AG08396 (cell line): ENCODE data around the gene FGF22.
"Not testable (repeated sequence)": the region's sequence is repeated elsewhere in the genome, so short reads cannot be mapped to it uniquely, and the experiment has no call there.

Experiments used
- DNase-seq: peaks from one replicate; pipeline ENCODE4 v3.0.0; 2012; ENCODE audit warnings: low spot score, mixed read lengths

Gene FGF22

DNA sequence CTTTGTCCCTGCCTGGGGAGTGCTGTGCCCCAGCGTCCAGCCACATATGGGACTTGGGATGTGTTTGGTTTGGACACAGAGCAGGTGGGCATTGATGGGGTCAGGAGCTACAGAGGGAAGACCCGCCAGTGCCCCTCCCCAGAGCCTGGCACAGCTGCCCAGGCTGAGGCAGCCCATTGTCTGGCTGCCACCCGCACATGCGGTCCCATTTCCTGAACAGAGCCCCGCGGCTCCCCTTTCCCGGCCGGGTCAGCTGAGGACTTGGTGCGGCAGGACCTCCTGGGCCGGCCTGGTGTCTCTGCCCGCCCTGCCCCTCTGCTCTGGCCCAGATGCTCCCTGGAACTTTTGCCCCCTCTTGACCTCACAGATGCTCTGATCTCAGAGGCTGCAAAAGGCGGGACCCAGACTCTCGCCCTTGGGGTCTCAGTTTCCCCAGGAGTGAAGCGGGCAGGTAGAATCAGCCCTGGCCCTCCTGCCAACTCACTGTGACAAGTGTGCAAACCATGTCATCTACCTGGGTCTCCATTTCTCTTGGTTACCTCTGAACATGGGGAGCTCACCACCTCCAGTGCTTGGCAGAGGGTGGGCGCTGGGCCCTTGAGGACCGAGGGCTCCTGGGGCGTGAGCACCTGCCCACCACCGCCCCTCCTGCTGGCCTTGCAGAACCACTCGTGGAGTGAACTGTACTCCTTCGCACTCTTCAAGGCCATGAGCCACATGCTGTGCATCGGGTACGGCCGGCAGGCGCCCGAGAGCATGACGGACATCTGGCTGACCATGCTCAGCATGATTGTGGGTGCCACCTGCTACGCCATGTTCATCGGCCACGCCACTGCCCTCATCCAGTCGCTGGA lies 32.2 kb upstream of the FGF22 start:
- no peak for DNase-seq

DNA sequence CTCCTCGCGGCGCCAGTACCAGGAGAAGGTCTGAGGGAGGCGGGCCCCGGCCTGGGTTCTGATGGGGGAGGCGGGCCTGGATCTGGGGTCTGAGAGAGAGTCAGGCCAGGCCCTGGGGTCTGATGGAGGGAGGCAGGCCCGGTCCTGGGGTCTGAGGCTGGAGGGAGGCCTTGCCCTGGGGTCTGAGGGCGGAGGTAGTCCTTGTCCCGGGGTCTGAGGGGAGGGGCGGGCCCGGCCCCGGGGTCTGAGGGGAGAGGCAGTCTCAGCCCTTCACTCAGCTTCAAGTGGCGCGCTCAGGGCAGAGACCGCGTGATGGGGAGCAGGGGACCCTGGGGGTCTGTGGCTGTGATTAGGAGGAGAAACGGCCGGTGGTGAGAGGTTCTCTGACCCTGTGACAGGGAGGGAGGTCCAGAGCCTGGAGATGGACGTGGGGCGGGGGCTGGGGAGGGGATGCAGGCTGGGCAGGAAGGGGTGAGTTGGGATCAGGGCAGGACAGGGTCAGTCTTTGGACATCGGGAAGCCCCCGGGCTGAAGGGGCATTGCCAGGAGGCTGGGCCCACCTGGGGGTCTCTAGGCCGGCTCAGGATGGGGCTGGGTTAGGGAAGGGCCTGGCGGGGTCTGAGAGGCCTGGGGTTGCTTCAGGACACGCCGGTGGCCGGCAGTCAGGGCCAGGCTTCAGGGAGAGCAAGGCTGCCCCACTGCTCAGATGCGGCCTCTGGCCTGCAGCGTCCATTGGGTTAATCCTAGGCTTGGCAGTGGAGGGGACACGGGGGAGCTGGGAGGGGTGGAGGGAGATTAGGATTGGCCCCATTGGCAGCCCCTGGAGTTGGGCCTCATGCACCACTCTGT lies 31.3 kb upstream of the FGF22 start:
- DNase-seq: no peak

DNA sequence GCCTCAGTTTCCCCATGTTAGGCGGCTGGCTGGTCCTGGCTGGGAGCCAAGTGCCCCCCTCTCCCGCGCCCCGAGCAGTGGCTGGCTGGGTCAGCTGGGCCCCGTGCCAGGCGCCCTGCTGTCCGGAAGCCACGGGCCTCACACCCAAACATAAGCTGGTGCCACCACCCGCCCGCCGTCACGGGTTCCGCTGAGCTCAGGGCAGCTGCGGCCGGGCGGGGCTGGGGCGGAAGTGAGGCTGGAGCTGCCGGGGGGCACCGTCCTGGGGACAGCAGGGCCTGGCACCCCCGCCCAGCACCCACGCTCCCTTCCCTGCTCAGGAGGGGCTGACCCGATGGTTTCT lies 30.7 kb upstream of the FGF22 start:
- DNase-seq: no peak

DNA sequence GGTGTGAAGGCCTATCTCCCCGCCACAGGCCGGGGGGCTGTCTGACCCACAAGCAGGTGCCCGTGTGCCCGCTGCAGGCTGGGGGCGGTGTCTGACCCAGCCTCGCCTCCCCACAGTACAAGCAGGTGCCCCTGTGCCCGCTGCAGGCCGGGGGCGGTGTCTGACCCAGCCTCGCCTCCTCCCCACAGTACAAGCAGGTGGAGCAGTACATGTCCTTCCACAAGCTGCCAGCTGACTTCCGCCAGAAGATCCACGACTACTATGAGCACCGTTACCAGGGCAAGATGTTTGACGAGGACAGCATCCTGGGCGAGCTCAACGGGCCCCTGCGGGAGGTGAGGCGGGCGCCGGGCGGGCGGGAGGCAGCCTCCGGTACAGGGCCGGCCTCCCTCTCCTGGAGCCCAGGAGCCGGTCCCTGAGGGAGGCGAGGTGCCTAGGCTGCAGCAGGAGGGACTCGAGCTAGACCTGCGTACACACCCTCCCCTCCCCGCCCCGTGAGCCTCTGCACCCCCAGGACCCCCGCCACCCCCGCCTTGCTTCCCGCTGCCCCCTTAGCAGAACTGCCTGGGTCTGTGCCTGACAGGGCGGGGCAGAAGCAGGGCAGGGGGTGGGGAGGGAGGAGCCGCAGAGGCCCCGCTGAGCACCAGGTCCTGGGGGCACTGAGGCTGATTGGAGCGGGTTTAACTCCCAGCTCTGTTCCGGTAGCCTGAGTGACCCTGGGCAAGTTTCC lies 29.4 kb upstream of the FGF22 start:
- DNase-seq: no peak

DNA sequence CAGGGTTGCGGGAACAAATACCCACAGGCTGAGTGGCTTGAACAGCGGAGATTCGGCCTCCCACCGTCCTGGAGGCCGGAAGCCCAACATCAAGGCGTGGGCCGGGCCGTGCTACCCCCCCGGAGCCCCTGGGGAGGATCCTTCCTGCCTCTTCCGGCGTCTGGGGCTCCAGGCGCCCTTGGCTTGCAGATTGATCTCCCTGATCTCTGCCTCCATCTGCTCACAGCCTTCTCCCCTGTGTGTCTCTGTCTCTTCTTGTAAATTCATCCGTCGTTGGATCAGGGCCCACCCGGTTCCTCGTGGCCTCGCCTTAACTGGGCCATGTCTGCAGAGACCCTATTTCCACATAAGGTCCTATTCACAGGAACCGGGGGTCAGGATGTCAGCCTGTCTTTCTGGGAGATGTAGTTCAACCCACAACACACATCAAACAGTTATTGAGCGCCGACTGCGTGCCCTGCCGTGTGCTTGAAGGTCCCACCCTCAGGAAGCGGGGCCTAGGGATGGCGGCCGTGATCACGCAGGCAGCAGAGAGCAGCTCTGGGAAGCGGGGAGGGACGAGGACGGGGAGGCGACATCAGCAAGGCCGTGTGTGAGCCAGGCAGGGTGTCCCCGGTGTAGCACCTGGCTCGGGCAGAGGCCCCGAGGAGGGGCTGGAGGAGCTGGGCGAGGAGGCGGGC lies 28.7 kb upstream of the FGF22 start:
- DNase-seq: peak; percentile 74

DNA sequence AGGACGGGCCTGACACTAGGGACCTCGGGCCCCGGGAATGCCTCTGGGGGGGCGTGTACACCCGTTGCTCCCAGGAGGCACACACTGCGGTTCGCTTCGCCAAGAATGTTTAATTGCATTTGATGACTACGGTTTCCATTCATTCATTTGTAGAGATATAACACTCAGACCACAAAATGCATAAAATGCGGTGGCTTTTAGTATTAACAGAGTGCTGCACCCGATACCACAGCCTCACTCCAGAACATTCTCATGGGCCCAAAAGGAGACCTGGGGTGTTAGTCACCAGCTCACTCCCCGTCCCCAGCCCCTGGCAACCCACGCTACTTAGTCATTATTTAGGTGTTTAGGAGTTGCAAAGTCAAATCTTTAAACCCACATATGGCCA lies 28.2 kb upstream of the FGF22 start:
- DNase-seq: peak; percentile 94

DNA sequence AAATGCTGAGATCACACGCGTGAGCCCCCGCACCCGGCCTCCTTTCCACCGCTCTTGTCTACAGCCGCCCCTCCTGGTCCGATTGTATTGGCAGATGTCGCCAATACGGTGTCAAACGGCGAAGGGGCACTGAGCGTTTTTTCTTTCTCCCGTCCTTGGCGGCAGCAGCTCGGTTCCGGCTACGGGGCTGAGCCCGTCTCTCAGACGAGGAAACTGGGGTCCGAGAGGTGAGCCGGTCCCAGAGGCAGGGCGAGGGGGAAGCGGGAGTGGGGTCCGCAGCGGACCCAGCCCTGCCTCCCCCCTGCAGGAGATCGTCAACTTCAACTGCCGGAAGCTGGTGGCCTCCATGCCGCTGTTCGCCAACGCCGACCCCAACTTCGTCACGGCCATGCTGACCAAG lies 26.7 kb upstream of the FGF22 start:
- DNase-seq: no peak

DNA sequence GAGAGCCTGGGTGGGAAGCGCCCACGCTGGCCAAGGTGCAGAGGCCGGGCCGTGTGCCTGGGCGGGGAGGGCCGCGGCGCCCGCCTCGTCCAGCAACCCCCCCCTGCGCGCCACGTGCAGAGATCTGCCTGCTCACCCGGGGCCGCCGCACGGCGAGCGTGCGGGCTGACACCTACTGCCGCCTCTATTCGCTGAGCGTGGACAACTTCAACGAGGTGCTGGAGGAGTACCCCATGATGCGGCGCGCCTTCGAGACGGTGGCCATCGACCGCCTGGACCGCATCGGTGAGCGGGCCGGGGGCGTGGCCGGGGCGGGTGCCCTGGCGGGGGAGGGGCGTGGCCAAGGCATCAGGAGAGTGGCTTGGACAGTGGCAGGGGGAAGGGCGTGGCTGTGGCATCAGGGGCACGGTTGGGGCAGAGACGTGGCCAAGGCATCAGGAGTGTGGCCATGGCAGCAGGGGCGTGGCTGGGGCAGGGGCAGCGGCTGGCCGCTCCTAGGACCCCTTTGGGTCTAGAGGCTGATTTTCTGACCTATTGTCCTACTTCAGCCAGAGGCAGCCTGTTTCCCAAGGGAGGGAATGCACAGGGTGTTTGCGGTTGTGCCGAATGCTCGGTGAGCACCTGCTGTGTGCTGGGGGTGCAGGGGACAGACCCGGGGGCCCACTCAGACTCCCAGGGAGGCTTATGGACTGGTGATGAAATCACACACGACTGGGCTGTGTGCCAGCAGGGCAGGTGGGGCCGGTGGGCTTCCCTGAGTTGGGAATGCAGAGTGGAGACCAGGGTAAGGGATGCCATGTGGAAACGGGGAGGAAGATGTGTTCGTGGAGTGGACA lies 25.7 kb upstream of the FGF22 start:
- DNase-seq: no peak

DNA sequence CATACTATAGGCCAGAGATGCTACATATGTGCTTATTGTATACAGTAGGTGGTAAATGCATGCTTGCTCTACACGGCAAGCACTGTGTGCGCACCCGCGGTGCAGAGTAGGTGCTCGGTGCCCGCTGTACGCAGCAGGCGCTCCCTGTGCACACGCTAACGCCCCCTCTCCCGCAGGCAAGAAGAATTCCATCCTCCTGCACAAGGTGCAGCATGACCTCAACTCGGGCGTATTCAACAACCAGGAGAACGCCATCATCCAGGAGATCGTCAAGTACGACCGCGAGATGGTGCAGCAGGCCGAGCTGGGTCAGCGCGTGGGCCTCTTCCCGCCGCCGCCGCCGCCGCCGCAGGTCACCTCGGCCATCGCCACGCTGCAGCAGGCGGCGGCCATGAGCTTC lies 24.1 kb upstream of the FGF22 start:
- no peak for DNase-seq

DNA sequence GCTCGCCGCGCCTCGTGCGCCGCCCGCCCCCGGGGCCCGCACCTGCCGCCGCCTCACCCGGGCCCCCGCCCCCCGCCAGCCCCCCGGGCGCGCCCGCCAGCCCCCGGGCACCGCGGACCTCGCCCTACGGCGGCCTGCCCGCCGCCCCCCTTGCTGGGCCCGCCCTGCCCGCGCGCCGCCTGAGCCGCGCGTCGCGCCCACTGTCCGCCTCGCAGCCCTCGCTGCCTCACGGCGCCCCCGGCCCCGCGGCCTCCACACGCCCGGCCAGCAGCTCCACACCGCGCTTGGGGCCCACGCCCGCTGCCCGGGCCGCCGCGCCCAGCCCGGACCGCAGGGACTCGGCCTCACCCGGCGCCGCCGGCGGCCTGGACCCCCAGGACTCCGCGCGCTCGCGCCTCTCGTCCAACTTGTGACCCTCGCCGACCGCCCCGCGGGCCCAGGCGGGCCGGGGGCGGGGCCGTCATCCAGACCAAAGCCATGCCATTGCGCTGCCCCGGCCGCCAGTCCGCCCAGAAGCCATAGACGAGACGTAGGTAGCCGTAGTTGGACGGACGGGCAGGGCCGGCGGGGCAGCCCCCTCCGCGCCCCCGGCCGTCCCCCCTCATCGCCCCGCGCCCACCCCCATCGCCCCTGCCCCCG lies 23.5 kb upstream of the FGF22 start:
- no peak for DNase-seq

DNA sequence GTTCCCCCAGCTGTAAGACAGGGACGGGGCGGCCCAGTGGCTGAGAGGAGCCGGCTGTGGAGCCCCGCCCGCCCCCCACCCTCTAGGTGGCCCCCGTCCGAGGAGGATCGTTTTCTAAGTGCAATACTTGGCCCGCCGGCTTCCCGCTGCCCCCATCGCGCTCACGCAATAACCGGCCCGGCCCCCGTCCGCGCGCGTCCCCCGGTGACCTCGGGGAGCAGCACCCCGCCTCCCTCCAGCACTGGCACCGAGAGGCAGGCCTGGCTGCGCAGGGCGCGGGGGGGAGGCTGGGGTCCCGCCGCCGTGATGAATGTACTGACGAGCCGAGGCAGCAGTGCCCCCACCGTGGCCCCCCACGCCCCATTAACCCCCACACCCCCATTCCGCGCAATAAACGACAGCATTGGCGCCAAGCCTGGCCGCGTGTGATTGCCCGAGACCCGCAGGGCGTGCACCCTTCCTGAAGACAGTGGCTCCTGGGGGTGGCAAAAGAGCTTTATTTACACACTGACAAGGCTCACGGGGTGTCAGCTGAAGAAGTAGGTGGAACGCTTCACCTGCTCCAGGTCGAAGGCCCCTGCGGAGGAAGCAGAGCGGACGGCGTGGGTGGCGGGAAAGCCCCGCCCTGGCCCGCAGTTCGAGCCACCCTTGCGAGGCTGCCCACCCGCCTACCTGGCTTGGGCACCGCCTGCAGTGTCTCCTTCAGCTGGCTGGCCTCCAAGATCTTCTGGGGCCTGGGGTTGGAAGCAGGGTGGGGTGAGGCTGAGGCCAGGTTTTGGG lies 22.7 kb upstream of the FGF22 start:
- DNase-seq: no peak

DNA sequence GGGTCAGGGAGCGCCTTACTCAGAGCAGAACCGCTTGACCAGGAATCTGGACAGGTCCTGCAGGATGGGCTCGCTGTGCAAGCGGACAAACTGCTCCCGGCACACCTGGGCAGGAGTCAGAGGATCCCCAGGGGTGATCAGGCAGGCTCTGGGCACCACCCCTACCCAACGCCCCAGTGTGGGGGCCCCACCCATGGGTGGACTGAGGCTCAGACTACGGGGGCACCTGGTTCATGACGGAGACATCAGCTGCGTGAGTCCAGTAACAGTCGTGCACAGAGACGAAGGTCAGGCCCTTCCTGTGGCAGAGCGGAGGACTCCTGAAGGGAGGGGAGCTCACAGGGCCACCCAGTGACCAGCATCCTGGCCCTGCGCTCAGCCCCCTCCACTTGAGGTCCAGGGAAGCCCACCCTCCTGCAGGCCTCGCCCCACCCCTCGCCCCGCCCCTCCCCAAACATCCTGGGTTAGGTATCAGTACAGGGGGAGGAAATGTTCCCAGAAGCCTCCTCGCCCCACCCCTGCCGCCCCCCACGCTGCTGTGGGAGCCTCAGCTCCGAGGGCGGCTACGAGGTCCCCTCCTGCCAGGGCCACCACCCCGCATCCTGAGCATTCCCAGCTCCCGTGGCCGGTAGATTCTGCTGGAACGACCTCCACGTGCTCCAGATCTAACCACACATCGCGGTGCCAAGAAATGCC lies 22.0 kb upstream of the FGF22 start:
- DNase-seq: no peak

DNA sequence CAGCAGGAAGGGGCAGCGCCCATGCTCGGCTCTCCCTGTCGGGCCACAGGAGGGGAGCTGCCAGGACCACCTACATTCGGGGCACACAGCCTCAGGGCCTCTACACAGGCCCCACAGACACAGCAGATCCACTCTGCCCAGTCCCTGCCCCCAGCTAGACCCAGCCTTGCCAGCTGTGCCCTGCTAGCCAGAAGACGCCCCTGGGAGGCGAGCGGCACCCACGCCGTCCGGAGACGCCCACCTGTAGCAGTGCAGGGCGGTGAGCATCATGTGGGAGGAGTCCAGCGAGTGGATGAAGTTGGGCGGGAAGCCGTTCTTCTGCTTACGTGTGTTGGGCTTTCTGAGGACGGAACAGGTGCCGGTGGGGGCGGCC lies 21.4 kb upstream of the FGF22 start:
- DNase-seq: no peak

DNA sequence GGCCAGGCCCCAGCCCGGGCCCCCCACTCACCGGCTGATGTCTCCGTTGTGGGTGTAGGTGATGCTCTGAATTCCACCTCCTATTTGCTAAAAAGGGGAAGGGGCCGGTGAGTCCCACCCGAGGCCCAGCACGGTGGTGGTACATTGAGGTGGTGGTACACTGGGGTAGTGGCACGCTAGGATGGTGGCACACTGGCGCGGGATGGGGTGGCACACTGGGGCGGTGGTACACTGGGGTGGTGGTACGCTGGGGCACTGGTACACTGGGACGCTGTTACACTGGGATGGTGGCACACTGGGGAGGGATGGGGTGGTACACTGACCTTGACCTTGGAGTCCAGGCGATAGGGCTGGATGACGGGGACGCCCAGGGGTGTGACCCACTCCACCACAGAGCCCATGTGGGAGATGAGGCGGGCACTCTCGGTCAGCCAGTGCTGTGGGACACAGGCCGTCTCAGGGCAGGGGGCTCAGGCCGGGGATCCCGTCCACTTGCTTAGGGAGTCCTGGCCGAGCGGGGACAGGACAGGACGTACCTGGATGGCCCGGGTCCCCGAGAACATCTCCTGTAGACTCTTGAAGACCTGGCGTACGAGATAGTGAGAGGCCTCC lies 20.9 kb upstream of the FGF22 start:
- no peak for DNase-seq

DNA sequence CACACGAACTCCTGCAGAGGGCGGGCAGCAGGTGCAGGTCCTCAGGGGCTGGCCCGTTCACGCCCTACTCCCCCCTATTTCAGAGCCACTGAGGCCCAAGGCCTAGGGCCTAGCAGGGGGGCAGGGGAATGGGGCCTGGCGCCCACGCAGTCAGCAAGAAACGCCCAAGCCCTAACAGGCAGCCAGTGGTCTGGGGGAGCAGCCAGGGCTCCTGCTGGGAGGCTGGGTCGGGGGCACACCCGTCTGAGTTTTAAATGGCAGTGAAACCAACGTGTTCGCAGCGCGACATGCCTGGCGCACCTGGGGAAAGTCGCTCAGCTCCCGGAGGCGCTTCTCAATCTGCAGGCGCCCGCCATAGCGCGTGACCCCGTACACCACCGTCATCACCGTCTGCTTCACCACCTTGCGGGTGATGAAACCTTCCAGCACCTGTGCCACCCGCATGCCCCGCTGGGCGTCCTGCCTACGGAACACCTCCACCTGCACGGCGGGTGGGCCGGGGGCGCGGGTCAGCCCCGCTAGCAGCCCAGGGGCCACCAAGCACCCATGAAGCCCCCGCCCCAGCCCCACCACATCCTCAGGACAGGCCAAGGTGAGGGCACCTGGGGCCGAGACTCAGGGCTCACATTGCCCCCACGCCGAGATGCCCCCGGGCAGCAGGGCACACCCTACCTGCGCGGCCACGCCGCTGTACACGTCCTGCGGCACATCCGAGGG lies 20.2 kb upstream of the FGF22 start:
- DNase-seq: no peak

DNA sequence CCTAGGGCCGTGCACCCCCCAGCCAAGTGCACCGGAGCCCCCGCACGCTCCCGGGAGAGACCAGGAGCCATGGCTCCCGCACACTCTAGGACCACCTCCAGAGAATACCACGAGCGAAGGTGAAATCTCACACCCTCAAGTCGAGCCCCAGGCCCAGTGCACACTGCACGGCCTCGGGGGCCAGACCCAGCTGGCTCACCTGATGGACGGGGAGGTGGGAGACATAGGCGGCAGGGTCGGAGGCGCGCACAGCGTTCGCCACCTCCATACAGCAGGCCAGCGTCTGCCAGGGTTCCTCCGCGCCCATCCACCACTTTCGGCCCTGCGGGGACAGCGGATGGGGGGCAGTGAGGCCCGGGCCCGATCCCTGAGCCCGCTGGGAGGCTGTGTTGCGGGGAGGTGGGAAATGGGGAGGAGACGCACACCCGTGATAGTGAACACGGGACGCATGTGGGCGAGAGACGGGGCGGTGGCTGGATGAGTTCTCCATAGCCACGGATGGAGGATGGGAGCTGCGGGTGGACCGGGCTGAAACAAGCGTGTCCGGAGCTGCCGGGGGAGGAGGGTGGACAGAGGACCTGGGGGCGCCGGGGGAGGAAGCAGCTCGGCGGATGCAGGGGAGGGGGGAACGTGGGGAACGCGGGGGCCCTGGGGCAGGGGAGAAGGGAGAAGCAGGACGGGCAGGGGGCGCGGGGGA lies 19.4 kb upstream of the FGF22 start:
- DNase-seq: no peak

DNA sequence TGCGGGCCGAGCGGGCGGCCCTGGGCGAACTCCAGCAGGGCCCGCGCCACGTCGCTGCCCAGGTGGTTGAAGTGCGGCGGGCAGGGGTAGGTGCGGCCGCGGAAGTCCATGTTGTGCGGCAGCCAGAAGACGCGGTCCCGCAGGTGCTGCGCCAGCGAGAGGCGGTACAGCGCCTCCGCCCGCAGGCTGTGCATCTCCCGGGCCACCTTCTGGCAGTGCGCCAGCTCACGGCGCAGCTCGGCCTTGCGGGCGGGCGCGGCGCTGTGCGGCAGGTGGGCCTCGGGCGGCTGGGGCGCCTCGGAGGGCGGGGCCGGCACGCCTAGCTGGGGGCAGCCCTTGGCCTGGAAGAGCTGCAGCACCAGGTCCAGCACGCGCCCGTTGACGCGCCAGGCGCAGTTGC lies 18.5 kb upstream of the FGF22 start:
- not testable (repeated sequence) for DNase-seq

DNA sequence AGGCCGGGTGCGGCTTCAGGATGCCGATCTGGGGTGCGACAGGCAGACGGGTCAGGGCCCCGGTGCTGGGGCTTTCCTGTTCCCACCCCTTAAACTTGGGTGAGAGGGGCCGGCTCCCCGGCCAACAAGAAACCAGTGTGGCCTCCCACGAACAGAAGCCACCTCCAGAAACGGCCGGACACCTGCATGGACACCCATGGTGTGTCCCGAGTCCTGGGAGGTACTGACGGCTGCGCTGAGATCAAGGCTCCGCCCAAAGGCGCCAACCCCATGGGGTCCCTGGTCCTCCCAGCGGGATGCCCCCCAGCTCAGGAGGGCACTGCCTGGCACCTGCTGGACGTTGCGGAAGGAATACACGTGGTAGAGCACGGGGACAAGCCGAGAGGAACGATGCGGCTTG lies 17.9 kb upstream of the FGF22 start:
- no peak for DNase-seq
